SKM-1 (cell line): ENCODE data around the gene NXN.
A peak's percentile ranks its signal among the peaks of the same experiment; 100 is the strongest.
"Not testable (repeated sequence)": the region's sequence is repeated elsewhere in the genome, so short reads cannot be mapped to it uniquely, and the experiment has no call there.

ENCODE experiments used
- DNase-seq: peaks from one replicate; lab custom pipeline; 2025; ENCODE audit not compliant: unreplicated experiment; lab: John Stamatoyannopoulos, UW

The NXN gene

DNA sequence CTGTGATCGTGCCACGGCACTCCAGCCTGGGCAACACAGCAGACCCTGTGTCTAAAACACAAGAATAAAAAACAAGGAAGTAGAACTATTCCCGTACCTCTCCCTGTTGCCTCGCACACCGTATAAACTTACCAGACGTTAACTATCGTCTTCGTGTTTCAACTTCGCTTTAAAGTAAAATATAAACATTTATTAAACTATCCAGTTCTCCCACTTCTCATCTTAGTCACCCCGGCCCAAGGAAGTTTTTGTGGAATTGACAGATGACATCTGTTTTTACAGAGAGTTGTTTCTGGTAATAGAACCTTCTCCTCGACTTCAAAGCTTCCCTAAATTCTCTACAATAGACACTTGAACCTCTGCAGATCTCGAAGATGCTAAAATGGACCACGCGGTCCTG, 83.1 kb downstream of the NXN start:
- no peak for DNase-seq

DNA sequence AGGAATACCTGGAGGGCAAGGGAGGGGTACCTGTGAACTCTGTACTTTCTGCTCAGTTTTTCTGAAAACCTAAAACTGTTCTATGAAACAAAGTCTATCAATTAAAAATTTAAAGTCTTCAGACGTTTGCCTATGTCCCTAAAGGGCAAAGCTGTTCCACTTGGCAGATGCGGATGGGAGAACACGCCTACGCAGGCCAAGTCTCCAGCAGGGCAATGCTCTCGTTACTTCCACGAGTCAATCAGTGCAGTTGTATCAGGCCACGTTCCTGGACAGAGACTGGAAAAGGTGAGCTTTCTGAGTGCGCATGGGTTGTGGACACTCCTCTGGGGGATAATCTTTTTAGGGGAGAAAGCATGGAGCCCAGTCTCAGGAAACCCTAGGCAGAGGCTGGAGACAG, 86.6 kb downstream of the NXN start:
- no peak for DNase-seq

DNA sequence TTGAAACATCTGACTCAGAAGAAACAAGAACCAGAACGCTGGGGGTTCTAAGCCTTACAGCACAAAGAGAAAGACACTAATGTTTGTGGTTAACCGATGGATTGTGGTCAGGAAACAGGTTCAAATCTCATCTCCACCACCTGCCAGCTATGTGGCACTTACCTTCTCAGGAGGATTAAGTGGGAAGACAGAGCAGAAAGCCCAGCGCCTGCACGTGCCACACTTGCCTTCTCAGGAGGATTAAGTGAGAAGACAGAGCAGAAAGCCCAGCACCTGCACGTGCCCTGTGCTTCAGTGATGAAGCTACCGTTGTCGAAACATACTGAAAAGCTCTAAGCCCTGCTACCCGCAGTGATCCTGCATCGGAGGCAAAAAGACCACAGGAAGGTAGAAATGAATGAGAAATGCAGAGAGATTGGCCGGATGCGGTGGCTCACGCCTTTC, 90.6 kb downstream of the NXN start:
- no peak for DNase-seq

DNA sequence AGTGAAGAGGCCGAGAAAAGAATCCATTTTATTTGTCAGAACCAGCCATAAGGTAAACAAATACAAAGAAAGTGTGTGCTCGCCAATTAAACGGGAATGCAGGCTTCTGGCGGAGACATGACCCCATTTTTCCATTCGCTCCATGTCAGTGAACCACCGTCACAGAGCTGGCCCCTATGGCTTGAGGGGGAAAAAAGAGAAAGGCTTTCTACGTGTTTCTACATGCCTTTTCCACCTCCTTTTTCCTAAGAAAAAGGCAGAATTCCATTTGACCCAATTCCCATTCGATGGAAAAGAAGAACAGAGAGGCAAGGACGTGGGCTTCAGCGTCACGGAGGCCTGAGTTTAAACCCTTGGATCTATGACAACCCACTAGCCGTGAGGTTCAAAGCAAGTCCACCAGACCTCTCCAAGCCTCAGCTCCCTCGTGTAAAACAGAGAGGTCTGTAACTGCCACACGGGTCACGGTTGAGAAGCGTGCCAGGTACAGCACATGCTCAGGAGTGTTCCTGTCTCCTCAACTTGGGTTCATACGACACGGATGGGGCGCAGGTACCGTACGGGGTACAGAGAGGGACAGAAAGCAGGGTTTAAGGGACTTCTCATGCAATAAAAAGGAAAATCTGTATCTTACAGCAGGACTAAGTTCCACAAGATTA, 91.9 kb downstream of the NXN start:
- no peak for DNase-seq

DNA sequence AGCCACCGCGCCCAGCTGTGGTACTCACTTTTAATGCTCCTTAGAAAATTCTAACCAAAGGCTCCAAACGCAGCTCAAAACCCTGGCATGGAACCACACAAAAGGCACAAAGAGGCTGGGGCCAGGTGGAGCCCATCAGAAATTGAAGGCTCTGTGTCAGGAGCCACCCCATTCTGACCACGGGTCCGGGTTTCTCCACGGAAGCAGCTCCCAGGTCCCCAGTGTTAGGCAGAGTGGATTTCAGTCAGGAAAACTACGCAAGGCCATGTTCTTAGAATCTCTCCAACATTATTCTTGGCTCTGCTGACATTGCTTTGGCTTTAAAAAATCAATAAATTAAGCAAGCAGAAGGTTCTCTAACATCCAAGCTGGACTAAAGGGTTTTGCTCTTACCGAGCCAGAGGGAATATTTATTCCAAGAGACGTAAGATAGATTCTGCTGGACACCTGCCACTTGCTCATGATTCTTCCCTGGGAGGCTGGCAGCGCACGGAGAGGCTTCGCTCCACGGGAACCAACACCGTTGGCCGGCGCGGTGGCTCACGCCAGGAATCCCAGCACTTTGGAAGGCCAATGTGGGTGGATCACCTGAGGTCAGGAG, 93.5 kb downstream of the NXN start:
- DNase-seq: no peak

DNA sequence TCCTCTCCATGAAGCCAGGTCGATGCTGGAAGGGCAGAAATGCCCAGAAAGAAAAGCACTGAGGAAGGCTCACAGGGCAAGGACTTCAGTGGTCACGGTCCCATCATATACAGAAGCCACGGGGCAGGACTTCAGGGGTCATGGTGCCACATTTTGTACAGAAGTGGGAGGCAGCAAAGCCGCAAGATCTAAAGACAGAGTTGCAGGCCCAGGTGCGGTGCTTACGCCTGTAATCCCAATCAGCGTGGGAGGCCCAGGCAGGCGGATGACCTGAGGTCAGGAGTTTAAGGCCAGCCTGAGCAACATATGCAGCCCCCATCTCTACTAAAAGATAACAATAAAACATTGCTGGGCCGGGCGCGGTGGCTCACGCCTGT, 96.0 kb downstream of the NXN start:
- DNase-seq: no peak

DNA sequence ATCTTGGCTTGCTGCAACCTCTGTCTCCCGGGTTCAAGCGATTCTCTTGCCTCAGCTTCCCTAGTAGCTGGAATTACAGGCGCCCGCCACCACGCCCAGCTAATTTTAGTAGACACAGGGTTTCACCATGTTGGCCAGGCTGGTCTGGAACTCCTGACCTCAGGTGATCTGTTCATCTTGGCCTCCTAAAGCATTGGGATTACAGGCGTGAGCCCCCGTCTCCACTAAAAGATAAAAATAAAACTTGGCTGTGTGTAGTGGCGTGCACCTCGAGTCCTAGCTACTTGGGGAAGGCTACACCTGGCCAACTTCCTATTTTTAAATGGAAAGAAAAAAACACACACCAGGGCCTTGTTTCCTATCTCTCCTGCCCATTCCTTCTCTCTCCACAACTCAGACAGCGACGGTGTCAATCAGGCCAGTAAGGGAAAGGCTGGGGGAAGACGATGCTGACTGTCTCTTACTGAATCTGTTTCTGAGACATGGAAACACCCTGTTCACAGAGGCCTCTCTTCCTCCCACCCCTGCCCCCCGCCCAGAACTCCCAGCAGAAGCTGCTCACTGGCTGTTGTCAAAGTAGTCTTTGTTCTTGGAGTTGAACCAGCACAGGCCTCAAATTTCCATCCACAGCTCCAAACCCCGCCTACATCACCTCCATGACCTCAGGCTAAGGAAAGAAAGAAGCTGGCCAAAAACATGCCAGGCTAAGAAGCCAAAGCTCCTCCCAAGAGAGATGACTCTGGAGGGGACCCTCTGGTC, 96.6 kb downstream of the NXN start:
- no peak for DNase-seq

DNA sequence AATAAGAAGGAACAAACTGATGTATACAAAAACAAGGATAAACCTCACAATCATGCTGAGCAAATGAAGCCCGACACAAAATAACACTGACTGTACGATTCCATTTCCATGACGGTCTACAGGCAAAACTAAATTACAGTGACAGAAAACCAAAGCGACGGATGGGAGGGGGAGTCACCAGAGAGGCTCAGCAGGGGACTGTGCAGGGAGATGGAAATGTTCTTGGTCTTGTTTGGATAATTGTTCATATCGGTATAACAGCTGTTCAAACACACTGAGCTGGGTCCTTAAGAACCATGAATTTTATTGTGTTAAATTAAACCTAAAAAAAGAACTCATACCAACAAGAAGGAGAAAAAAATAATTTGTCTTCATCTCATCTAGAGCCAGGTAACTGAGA, 97.8 kb downstream of the NXN start:
- no peak for DNase-seq

DNA sequence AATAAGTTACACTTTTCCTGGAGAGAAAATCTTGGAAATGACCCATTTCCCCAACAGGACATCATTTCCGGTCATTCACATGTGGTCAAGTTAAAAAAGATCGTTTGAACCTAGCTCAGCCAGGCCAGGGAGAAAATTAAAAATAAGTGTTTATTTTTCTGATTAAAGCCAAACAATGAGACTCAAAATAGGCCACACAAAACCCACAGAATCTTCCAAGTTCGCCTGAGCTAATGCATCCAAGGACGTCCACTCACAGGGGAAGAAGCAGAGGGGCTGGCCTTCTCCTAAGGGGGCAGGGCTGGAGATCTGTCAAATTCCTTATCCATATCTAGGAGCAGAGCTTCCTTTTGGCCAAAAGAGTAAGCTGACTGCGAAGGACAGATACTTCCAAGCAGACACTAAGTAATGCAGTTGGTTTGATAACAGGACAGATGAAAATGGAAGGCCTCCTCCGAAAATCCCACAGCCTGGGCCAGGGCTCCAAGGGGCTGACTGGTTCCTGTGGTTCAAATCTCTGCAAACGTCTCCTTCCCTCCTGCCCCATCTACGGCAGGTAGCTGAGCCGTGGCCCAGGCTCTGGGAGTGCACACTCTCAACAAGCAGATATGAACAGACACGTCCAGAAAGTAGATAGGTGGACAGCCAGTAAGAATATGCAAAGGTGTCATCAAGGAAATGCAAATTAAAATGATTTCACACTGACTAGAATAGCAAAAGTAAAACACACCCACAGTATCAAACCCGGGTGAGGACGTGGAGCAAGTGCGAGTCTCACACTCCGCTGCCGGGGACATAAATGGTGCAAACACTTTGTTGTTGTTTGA, 98.9 kb downstream of the NXN start:
- DNase-seq: no peak

DNA sequence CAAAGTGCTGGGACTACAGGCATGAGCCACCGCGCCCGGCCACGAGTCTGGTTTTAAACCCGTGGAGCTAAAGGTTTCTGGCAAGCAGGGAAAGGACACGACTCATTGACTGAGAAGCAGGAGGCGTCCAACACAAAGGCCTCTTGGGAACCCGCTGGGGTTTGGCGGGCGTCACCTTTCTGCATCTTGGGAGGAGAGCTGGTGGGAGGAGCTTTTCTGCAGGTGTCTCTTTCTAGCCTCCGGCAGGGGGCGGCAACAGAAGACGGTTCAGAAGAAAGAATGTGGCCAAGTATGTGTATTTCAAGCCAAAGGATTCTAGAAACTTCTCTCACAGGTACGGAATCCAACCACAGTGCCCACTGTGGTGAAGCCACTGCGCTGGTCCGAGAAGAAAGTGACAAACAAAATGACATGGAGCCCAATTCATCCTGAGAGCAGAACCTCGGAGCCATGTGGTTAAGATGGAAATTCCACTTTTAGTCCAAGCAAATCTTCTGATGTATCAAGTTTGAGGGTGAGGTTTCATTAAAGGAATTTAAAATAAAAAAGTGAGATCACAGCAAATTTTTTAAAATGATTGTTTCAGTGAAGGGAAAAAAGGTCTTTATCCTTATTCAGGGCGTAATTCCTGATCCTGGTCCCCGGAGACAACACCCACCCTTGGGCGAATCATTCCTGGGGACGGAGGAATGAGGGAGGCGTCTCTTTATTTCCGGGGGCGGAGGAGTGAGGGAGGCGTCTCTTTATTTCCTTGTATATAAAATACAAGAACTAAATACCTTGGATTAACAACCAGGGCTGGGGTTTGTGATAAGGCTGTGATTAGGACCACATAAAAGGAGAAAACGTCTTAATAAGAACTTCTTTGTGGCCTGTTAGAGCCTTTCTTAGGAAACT, 99.8 kb downstream of the NXN start:
- DNase-seq: peak; percentile 9

DNA sequence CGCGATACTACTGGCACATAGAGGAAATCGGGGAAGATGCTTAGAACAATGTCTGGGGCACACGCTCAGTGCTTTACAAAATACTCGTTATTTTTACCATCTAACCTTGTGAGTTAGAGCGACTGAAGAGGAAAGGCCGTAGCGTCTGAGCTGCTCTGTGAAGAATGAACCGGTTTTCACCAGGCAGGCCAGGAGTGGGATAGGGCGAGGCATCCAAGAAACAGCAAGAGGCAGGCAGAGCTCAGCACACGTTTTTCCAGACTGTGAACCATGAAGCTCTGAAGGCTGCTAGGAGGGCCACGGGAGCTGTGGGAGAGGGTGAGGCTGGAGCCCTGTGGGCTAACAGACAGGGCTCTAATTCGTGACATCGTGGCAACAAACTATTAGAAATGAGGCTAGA, 101.9 kb downstream of the NXN start:
- DNase-seq: no peak

DNA sequence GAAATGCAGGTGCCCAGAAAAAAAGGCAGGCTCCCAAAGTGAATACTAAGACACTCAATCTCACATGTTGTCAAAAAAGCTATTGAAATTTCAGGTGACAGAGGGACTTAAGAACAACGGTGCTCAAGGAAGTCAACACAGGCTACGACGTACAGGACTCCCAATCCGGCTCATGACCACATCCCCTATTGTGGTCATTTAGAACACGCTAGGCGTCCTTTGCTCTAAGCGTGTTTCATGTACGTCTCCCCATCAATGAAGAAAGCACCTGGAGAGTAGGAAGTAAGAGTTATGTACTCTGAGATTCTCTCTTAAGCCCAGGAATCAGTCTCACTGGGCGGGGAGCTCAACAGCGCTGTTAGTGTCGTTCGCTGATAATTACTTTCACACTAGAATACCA, 103.3 kb downstream of the NXN start:
- DNase-seq: no peak

DNA sequence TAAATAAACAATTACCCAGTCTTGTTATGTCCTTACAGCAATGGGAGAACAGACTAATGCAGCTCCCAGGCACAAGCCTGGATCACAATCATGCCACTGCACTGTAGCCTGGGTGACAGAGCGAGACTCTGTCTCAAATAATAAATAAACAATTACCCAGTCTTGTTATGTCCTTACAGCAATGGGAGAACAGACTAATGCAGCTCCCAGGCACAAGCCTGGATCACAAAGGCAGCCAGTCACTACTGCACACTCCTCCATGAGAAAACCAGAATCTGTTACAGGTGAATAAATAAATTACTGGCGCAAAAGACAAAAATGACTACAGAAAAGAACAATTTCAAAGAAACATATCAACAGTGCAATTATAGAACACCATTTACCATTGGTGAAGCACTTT, 105.0 kb downstream of the NXN start:
- DNase-seq: not testable (repeated sequence)

DNA sequence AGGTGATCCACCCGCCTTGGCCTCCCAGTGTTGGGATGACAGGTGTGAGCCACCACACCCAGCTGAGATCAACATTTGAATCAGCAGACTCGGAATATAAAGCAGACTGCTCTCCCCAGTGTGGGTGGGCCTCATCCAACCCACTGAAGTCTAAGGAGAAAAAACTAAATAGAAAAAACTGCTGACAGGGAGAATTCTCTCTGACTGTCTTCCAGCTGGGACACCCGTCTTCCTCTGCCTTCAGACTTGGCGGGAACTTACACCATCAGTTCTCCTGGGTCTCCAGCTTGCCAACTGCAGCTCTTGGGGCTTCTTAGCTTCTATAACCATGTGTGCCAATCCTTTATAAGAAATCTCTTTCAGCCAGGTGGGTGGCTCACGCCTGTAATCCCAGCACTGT, 106.7 kb downstream of the NXN start:
- DNase-seq: no peak

DNA sequence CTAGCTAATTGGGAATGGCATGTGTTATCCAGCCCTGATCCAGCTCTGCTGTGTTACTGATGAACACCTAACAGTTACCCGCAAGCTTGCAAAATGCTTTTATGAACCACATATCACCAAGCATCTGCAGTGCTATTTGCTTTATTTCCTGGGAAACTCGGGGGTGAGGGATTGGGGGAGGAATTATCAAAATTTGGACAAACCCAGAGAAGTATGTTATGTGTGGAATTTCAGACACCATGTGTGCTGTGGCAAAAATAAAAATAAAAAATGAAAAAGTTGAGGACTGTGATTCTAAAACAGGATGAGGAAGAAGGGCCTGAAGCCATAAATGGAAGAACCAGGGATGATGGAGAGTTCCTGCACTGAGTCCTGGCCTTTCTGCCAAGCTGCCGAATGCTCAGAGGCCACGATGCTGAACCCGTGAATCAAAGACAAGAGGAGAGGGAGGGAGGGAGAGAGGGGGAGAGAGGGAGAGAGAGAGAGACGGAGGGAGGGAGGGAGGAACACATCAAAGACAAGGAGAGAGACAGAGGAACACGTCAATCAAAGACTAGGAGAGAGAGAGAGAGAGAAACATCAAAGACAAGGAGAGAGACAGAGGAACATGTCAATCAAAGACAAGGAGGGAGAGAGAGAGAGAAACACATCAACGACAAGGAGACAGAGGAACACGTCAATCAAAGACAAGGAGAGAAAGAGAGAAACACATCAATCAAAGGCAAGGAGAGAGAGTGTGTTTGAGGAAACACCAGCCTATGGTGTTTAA, 107.6 kb downstream of the NXN start:
- no peak for DNase-seq

DNA sequence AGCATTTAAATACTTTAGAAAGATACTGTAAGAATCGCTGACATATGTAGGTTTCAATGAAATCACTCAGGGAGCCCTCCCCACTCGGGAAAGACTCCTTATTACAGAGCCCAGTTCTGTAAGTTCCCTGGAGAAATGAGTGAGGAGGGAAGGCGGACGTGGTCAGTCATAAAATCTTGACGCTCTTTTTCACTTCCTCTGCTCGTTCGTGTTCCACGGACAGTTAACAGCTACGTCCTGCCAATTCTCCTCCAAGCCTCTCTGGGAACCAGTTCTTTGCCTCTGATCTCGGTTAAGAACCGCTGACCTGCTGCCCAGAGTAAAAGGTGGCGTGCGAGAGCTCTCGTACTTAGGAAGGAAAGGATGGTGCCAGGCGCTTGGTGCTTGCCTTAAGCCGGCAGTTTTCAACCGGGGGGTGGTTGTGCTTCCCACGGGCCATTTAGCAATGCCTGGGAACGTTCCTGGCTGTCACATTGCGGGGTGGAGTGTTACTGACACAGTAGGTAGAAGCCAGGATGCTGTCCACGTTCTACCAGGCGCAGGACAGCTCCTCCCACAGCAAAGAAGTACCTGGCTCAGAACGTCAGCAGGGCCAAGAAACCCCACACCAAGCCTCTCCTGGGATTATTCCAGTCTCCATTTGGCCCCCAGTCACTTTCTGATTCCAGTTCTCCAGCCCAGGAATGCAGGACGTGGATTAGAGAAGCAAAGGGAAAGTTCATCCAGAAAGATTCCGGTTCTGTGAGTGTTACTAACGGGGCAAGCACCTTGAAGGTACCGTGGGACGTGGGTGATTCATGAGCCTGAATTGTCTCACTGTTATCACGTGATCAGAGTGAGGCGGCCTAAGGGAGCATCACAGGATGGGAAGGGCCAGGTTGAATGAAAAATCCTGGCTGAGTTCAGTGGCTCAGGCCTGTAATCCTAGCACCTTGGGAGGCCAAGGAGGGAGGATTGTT, 109.7 kb downstream of the NXN start:
- DNase-seq: no peak

DNA sequence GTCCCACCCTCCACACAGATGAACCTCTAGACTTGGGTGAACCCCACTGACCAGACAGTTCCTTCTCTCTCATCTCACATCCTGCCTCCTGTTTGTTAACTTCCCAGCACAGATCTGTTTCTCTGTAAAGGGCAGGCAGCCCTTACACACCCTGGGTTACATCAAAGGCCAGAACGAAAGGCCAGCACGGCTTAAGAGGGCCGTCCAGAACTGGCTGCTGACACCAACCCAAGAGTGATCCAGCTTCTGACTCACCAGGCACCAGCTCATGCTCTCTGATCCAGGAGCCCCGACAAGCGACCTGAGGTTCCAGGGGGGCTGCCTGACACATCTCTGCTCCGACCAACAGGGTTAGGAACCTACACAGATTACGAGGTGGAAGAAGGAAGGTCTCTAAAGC, 110.5 kb downstream of the NXN start:
- DNase-seq: no peak

DNA sequence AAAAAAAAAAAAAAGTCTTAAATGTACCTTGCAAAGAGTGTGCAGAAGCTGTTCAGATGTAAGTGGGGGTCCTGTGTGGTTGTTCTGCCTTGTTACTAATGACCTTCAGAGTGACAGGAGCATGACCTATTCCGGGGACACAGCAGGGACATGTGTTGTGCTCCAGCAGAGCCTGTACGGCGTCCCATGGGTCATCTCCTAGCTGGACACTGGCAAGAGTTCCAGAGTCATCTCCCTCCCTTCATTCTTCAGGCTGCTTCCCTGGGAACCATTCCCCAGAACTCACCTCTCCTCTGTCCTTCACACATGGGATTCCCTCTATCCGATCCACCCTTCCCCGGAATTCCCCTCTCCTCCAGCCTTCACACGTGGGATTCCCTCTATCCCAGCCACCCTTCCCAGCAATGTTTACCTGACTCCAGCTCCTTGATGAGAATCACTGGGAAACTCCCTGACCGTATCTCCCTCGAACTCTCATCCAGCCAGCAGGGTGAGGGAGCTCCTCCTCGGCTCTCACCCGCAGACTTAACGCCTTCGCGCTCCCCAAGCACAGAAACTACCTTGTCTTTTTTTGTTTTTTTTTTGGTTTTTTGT, 111.6 kb downstream of the NXN start:
- no peak for DNase-seq
